ENCODE results near the gene CFAP157. TPM values are rescaled to one million over a fixed set of nuclear protein-coding genes. Genes with fewer than 3 reads are reported as not detected.

CFAP157 gene
- total and polyA plus RNA-seq, 2 donors (not counting 1 experiment from before 2014, with no cell fraction given), result under 0.01 TPM; not detected in 1

DNA sequence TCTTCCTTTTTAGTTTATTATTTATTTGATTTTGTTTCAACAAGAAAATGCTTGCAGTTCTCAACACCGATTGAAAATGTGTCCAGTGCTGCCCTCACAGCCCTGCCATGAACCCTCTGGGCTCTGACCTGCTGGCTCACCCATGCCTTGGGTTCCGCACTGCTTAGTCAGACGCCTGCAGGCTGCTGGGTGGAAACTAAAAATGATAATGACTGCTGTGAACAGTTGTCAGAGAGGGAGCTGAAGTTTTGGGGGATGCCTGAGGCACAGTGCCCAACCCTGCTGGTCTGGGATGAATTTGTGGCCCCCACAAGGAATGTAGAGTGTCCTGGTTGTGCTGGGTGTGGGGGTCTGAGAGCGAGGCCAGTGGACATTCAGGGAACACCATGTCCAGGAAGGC lies 22.2 kb upstream of the CFAP157 start:
- Histone ChIP-seq H3K9ac (ENCODE audit: insufficient read depth, low read length) (no peak overlapping the region), H3K27ac (ENCODE audit: insufficient read depth, low read length) (no peak overlapping the region), H3K4me2 (ENCODE audit: extremely low read depth, insufficient read depth, low read length) (no peak overlapping the region), H3K36me3 (ENCODE audit: control insufficient read depth, insufficient read depth, low read length) (peaks cover 29% of the 10 kb centered on the region), H3K4me3 (replicated peaks in 1 of 4; ENCODE audit: control extremely low read depth in 1 of 4, insufficient read depth in 1 of 4, low read depth in 3 of 4, low read length in 4 of 4) (no peak overlapping the region), H3K9me3 (ENCODE audit: control insufficient read depth, insufficient read depth, low read depth, low read length) (no peaks in the 10 kb centered on the region), H2AFZ (ENCODE audit: low read length) (no peak overlapping the region), H3K79me2 (ENCODE audit: control insufficient read depth, insufficient read depth, low read length) (no peaks in the 10 kb centered on the region), H3K4me1 (ENCODE audit: control insufficient read depth, extremely low read depth, insufficient read depth, low read length) (peaks cover 3% of the 10 kb centered on the region), H3K27me3 (ENCODE audit: control insufficient read depth, insufficient read depth, low read length) (no peaks in the 10 kb centered on the region), H4K20me1 (ENCODE audit: control insufficient read depth, extremely low read depth, insufficient read depth, low read length) (no peaks in the 10 kb centered on the region)
- DNase-seq (ENCODE audit: low read depth in 2 of 2), result peak; percentile 19 to 56
- TF ChIP-seq, protein P1, sequence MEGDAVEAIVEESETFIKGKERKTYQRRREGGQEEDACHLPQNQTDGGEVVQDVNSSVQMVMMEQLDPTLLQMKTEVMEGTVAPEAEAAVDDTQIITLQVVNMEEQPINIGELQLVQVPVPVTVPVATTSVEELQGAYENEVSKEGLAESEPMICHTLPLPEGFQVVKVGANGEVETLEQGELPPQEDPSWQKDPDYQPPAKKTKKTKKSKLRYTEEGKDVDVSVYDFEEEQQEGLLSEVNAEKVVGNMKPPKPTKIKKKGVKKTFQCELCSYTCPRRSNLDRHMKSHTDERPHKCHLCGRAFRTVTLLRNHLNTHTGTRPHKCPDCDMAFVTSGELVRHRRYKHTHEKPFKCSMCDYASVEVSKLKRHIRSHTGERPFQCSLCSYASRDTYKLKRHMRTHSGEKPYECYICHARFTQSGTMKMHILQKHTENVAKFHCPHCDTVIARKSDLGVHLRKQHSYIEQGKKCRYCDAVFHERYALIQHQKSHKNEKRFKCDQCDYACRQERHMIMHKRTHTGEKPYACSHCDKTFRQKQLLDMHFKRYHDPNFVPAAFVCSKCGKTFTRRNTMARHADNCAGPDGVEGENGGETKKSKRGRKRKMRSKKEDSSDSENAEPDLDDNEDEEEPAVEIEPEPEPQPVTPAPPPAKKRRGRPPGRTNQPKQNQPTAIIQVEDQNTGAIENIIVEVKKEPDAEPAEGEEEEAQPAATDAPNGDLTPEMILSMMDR (conservative IDR thresholded peaks at IDR 0.05 in 1 of 2, IDR thresholded peaks at IDR 0.05 in 1 of 2; ENCODE audit: low read depth in 1 of 2, low read length in 2 of 2), result no peak
- TF ChIP-seq EZH2 (IDR thresholded peaks at IDR 0.05; ENCODE audit: low read length, missing control alignments), result no peak

DNA sequence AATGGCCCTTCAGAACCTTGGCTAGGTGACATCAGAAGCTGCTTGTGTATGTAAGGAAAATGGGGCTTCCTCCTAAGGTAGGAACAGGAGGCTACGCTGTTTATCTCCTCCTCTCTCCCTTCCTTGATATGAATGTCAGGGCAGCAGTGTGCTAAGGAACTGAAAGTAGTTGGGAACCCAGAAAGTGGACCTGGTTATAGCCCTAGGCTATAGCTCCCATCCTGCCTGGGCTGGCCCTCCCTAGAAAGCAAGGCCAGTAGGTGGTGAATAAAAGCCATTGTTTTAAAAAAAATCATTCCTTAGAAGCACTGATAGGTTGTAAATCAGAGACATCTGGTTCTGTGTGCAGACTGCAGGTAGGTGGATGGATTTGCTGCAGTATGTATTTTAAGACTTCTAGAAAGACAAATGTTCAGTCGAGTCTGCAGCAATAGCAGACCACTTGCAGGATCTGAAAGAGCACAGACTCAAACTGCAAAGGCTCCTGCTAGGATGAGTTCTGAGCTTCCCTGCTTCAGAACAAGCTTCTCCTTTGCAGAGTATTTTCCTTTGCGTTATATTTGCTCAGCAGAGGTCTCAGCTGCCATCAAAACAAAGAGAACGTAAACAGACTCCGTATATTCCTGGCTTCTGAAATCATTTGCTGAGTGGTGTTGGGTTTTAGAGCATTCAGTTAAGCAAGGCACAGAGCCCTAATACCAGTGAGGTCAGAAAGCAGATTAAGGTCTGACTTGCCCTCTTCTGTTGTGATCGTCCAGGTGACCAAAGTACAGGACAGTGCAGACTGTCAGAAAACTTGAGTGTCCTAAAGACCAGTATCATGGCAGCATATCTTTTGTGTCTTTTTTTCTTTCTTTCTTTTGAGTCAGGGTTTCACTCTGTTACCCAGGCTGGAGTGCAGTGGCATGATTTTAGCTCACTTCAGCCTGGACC lies 20.1 kb upstream of the CFAP157 start:
- H3K4me2 ChIP-seq (ENCODE audit: extremely low read depth, insufficient read depth, low read length), result no peak overlapping the region
- H3K79me2 ChIP-seq (ENCODE audit: control insufficient read depth, insufficient read depth, low read length), result no peaks in the 10 kb centered on the region
- H3K27me3 ChIP-seq (ENCODE audit: control insufficient read depth, insufficient read depth, low read length), result no peaks in the 10 kb centered on the region
- H3K4me3 ChIP-seq (replicated peaks in 1 of 4; ENCODE audit: control extremely low read depth in 1 of 4, insufficient read depth in 1 of 4, low read depth in 3 of 4, low read length in 4 of 4), result no peak overlapping the region
- H3K27ac ChIP-seq (ENCODE audit: insufficient read depth, low read length), result no peak overlapping the region
- no peak for DNase-seq (ENCODE audit: low read depth in 2 of 2)
- TF ChIP-seq, protein P1 (conservative IDR thresholded peaks at IDR 0.05 in 1 of 2, IDR thresholded peaks at IDR 0.05 in 1 of 2; ENCODE audit: low read depth in 1 of 2, low read length in 2 of 2), result no peak
- no peak for TF ChIP-seq EZH2 (IDR thresholded peaks at IDR 0.05; ENCODE audit: low read length, missing control alignments)
- peaks cover 22% of the 10 kb centered on the region for H3K36me3 ChIP-seq (ENCODE audit: control insufficient read depth, insufficient read depth, low read length)
- peaks cover 3% of the 10 kb centered on the region for H3K4me1 ChIP-seq (ENCODE audit: control insufficient read depth, extremely low read depth, insufficient read depth, low read length)
- no peaks in the 10 kb centered on the region for H3K9me3 ChIP-seq (ENCODE audit: control insufficient read depth, insufficient read depth, low read depth, low read length)
- H2AFZ ChIP-seq (ENCODE audit: low read length), result no peak overlapping the region
- no peak overlapping the region for H3K9ac ChIP-seq (ENCODE audit: insufficient read depth, low read length)
- H4K20me1 ChIP-seq (ENCODE audit: control insufficient read depth, extremely low read depth, insufficient read depth, low read length), result no peaks in the 10 kb centered on the region

DNA sequence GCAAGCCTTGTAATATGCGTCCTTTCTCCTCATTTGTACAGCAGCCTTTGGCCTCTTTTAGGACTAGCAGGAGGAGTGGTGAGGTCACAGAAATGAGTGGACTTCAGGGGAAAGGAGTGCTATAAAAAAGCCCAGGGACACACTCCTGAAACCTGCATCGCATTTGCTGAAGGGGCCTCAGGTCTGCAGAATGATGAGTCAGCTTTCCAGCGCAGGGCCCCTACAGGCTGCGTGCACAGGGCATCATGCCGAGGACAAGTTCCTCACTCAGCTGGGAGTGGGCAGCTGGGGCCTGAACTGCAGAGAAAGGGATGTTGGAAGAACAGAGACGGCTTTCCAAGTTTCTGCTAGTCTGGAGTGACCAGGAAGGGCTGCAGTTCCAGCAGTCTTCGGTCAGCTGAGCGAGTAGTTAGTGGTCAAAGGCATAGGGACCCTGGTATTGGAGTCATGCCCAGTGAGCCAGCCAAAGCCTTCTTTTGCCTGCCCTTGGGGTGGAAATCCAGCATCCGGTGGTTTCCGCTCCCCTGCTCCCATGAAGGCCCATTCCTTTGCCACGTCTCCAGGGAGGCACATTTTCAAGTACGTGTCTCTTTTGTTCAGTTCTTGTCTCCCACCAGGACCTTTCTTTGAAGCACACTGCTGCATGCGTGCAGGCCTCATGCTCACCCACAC lies 17.3 kb upstream of the CFAP157 start:
- TF ChIP-seq EZH2 (IDR thresholded peaks at IDR 0.05; ENCODE audit: low read length, missing control alignments), result no peak
- TF ChIP-seq, protein P1 (conservative IDR thresholded peaks at IDR 0.05 in 1 of 2, IDR thresholded peaks at IDR 0.05 in 1 of 2; ENCODE audit: low read depth in 1 of 2, low read length in 2 of 2), result no peak
- no peaks in the 10 kb centered on the region for H3K27me3 ChIP-seq (ENCODE audit: control insufficient read depth, insufficient read depth, low read length)

More for the DNA sequence above, 17.3 kb upstream of the CFAP157 start:
- peaks cover 3% of the 10 kb centered on the region for H3K4me1 ChIP-seq (ENCODE audit: control insufficient read depth, extremely low read depth, insufficient read depth, low read length)
- no peaks in the 10 kb centered on the region for H3K79me2 ChIP-seq (ENCODE audit: control insufficient read depth, insufficient read depth, low read length)
- H3K9ac ChIP-seq (ENCODE audit: insufficient read depth, low read length), result no peak overlapping the region
- H3K36me3 ChIP-seq (ENCODE audit: control insufficient read depth, insufficient read depth, low read length), result peaks cover 10% of the 10 kb centered on the region
- no peak for DNase-seq (ENCODE audit: low read depth in 2 of 2)
- no peaks in the 10 kb centered on the region for H4K20me1 ChIP-seq (ENCODE audit: control insufficient read depth, extremely low read depth, insufficient read depth, low read length)
- H3K4me3 ChIP-seq (replicated peaks in 1 of 4; ENCODE audit: control extremely low read depth in 1 of 4, insufficient read depth in 1 of 4, low read depth in 3 of 4, low read length in 4 of 4), result no peak overlapping the region
- H2AFZ ChIP-seq (ENCODE audit: low read length), result no peak overlapping the region
- no peaks in the 10 kb centered on the region for H3K9me3 ChIP-seq (ENCODE audit: control insufficient read depth, insufficient read depth, low read depth, low read length)
- H3K4me2 ChIP-seq (ENCODE audit: extremely low read depth, insufficient read depth, low read length), result no peak overlapping the region
- H3K27ac ChIP-seq (ENCODE audit: insufficient read depth, low read length), result no peak overlapping the region

Measured in fibroblast of lung (primary cell).